ENCODE results near the gene DOCK3.
"Not testable (repeated sequence)": the region's sequence is repeated elsewhere in the genome, so short reads cannot be mapped to it uniquely, and the experiment has no call there.

Gene DOCK3

GRCh38 chr3:50806031-50806430, 131.3 kb downstream of the DOCK3 start:
- no peak for DNase-seq

- DNase-seq, result no peak
These were observed 132.1 kb downstream of the DOCK3 start for GRCh38 chr3:50806806-50807205.

DNA sequence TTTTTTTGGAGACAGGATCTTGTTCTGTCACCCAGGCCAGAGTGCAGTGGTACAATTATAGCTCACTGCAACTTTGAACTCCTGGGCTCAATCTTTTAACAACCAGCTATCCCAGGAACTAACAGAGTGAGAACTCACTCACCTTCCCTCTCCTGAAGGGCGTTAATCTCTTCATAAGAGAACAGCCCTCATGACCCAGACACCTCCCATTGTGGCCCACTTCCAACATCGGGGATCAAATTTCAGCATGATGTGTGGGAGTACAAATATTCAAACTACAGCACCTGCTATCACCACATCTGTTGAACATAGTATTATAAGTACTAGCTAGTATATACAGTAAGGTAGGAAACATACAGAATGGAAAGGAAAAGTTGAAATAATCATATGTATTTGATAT, 132.5 kb downstream of the DOCK3 start:
- DNase-seq, result no peak

DNA sequence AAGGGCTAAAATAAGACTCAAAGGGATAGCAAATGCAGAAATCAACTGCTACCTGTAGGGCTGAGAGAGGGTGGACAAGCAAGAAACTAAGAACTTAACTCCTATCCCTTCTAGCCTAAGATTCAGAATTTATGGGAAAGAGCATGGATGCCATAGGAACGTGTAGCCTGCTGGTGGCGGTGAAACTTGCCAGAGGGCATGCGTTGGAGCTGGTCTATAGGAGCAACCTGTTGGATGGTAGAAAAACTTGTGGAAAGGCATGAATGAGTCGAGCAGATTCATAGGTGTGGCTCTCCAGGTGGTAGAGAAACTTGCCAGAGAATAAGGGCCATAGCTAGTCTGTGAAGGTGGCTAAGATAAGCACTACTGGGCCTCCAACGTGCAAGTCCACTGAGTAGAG, 137.2 kb downstream of the DOCK3 start:
- no peak for DNase-seq

- no peak for DNase-seq
These were observed 141.1 kb downstream of the DOCK3 start for GRCh38 chr3:50815844-50816243.

DNA sequence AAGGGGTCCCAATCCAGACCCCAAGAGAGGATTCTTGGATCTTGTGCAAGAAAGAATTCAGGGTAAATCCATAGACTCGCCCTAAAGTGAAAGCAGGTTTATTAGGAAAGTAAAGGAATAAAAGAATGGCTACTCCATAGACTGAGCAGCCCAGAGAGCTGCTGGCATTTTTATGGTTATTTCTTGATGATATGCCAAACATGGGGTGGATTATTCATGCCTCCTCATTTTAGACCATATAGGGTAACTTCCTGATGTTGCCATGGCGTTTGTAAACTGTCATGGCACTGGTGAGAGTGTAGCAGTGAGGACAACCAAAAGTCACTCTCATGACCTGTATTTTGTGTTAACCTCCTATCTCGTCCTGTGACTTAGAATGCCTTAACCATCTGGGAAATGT, 142.2 kb downstream of the DOCK3 start:
- DNase-seq, result no peak

DNA sequence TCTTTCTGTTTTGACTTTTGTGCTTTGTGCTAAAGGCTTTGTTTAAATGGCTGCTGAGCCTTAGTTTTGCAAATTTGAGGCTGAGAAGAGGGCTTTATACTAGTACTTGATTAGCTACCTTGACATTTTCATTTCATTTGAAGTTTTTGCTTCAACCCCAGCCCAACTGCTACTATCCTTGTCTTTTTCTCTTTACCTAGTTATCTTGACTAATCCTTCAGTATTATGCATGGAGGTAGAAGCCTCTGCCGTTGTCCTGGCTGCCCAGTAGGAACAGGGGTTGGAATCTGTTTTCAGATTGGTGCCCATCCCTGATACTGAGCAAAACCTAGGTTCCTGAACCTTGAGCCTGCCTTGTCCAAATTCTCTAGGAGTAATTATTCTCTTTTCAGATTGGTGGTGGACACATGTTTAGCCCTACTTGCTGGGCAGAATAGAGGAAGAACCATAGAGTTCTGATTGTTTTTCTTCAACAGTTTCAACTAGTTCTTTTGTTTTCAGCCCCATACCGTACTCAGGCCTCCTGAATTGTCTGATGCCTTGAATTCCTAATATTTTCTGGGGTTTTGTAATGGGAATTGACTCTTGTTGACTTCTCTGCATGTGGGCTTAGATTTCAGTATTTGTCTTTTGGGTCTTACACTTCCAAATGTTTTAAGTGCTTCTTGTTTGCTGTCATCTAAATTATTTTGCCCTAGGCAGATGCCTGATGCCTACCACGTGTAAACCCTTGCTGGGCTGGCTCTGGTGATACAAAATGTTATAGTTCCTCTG, 143.2 kb downstream of the DOCK3 start:
- no peak for DNase-seq

DNA sequence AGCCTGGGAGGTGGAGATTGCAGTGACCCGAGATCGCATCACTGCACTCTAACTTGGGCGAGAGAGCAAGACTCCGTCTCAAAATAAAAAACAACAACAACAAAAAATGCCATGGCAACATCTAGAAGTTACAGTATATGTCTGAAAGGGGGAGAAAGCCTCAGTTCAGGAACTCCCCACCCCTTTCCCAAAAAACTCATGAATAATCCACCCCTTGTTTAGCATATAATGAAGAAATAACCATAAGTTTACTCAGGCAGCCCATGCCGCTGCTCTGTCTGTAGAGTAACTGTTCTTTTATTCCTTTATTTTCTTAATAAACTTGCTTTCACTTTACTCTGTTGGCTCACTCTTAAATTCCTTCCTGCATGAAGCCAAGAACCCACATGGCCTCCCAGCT, 145.2 kb downstream of the DOCK3 start:
- no peak for DNase-seq

DNA sequence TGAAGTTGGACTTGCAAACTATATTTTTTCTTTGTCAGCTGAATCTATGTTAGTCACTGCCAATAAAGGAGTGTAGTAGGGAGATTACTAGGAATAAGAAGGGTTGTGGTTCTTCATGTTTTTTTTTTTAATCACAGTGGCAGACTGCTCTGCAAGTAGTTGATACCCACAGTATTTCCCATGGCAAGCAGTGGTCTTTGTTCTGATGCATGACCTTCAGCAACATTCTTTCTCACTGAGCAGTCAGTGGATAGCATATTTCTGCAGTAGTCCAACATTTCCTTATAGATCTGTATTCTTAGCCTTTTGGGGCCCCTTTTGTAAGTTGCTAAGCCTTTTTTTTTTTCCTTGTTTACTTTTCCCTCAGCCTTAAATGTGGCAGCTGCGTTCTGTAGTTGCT, 151.1 kb downstream of the DOCK3 start:
- no peak for DNase-seq

GRCh38 chr3:50830451-50830850, 155.7 kb downstream of the DOCK3 start:
- no peak for DNase-seq

DNA sequence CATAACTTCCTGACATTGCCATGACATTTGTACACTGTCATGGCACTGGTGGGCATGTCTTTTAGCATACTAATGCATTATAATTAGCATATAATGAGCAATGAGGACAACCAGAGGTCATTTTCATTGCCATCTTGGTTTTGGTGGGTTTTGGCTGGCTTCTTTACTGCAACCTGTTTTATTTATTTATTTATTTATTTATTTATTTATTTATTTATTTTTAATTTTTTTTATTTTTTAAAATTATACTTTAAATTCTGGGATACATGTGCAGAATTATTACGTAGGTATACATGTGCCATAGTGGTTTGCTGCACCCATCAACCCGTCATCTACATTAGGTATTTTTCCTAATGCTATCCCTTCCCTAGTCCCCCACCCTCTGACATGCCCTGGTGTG, 156.3 kb downstream of the DOCK3 start:
- not testable (repeated sequence) for DNase-seq

DNA sequence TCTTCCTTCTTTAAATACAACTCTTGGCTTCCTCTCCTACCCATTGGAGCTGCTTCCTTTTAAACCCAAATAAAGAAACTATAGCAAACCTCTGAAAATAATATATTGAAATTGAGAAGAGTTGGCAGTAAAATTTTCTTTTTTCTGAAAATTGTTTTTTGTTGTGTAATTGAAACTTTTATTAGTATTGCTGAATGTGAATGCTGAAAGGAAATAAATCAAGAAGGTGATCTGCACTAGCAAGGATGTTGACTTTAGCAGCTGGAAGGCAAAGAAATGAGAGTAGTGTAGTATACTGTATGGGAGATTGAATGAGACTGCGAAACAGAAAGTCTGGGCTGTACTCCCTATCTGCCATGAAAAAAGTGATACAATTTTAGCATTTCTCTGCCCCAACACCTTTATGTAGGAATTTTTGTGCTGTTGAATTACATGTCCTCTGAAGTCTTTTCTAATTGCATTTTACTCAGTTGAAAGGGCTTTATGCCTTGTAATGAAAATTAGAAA, 166.3 kb downstream of the DOCK3 start:
- no peak for DNase-seq

DNA sequence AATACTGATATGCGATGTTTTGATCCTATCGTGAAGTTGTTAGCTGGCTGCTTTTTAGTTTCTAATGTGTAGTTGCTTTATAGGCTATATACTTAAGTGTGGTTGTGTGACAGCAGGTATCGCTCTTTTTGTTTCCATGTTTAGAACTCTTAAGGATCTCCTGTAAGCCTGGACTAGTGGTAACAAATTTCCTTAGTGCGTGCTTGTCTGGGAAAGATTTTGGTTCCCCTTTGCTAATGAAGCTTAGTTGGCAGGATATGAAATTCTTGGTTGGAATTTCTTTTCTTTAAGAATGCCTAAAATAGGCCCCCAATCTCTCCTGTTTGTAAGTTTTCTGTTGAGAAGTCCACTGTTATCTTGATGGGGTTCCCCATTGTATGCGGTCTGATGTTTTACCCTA, 173.6 kb downstream of the DOCK3 start:
- DNase-seq, result no peak

DNA sequence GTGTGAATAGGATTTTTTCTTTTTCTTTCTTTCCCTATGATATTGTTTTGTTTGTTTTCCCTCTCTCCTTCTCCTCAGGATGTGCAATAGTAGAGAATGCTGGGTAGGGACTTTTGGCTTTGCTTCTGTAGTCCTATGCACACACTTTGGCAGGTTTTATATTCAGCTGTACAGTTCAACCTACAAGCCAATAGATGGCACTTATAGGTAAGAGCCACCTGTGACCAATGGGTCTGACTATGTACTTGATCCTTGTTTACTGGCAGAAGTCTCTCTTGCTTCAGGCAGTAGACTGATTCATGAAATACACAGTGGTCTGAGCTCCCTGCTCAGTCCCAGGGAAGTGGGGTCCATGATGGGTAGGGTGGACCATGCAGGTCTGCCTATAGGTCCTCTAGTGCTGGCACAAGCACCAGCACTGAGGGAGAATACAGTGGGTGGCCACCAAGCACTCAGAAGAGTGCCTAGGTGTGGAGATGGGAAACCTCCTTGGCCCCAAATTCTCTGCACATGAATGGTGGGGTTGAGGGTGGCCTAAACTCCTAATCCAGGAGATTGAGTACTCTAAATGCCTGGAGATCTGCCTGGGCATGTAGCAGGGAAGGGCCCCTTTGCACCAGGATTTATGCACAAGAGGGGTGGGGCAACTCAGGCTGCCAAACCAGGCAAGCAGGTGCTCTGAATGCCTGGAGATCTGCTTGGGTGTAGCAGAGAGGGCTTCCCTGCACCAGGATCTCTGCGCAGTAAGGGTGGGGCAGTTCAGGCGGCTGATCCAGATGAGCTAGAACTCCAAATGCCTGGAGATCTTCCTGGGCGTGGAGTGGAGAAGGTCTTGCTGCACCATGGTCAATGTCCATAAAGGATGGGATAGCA, 176.1 kb downstream of the DOCK3 start:
- no peak for DNase-seq

DNA sequence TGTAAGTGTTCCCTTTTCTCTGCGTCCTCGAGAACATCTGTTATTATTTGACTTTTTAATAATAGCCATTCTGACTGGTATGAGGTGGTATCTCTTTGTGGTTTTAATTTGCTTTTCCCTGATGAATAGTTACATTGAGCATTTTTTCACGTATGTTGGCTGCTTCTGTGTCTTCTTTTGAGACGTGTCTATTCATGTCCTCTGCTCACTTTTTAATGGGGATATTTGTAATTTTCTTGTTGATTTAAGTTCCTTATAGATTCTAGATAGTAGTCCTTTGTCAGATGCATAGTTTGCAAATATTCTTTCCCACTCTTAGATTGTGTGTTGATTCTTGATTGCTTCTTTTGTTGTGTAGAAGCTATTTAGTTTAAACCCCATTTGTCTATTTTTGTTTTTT, 179.2 kb downstream of the DOCK3 start:
- no peak for DNase-seq

- DNase-seq, result no peak
These were observed 187.5 kb downstream of the DOCK3 start for GRCh38 chr3:50862221-50862620.

GRCh38 chr3:50873376-50874157, 198.8 kb downstream of the DOCK3 start:
- DNase-seq, result peak; percentile 4

- DNase-seq, result not testable (repeated sequence)
These were observed 200.1 kb downstream of the DOCK3 start for GRCh38 chr3:50874876-50875275.

DNA sequence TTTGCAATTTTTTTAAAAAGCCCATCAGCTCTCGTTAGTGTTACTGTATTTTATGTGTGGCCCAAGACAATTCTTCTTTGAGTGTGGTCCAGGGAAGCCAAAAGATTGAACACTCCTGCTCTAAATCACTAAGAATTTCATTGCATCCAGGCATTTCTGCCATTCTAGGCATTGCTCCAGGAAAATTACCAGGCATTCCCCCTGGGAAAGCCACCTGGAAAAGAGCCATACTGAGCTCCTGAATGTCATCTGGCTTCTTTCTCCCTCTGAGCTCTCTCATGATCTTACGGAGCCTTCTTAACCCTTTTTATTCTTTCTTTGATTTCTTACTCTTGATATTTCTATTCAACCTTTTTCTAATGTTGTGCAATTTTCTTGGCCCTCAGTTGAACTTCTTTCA, 202.2 kb downstream of the DOCK3 start:
- DNase-seq, result no peak

DNA sequence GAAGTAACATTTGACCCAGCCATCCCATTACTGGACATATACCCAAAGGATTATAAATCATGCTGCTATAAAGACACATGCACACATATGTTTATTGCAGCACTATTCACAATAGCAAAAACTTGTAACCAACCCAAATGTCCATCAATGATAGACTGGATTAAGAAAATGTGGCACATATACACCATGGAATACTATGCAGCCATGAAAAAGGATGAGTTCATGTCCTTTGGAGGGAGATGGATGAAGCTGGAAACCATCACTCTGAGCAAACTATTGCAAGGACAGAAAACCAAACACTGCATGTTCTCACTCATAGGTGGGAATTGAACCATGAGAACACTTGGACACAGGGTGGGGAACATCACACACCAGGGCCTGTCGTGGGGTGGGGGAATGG, 208.0 kb downstream of the DOCK3 start:
- DNase-seq, result not testable (repeated sequence)

GRCh38 chr3:50883755-50884154, 209.0 kb downstream of the DOCK3 start:
- no peak for DNase-seq

GRCh38 chr3:50885070-50885850, 210.5 kb downstream of the DOCK3 start:
- peak; percentile 2 for DNase-seq

Data from inflammatory macrophage treated with lipopolysaccharide for 4 hours (primary cell).